ENCODE data around the gene MMP23B. TPM values are rescaled to one million over a fixed set of nuclear protein-coding genes. Genes with fewer than 3 reads are reported as not detected.
A peak's percentile ranks its signal among the peaks of the same experiment; 100 is the strongest.
"Not testable (repeated sequence)": the region's sequence is repeated elsewhere in the genome, so short reads cannot be mapped to it uniquely, and the experiment has no call there.

Gene MMP23B
- total and polyA plus RNA-seq, 2 donors from 2014 or later, result 4.0 to 7.1 TPM

DNA sequence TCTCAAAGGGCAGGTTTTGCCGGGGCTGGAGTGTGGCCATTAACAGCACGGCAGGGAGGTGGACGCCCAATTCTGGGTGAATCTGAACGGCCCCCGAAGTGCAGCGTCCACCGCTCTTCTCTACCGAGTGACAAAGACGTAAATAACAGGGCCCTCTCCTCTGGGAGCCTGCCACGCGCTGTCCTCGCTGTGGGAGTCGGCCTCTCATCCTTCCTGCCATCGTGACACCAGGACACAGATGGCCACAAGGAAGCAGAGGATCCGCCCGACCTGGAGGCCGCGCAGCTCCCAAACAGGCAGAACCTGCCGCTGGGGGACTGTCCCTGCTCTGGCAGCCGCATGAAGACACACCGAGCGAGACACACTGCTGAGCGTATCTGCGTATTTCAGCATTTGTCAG is 38.9 kb downstream of the MMP23B start:
- Histone ChIP-seq H3K9me3 (ENCODE audit: control insufficient read depth in 2 of 3, insufficient read depth in 1 of 3, low read length in 3 of 3) (no peaks in the 10 kb centered on the region), H3K4me1 (ENCODE audit: control insufficient read depth in 2 of 3, insufficient read depth in 2 of 3, low read depth in 1 of 3, low read length in 3 of 3) (no peaks in the 10 kb centered on the region), H3K36me3 (ENCODE audit: control insufficient read depth in 2 of 3, insufficient read depth in 3 of 3, low read length in 3 of 3) (peaks cover 2 to 18% (median 3%) of the 10 kb centered on the region in 3 donors), H3K4me3 (ENCODE audit: low read length in 3 of 3) (no peak overlapping the region), H3K27ac (ENCODE audit: low read depth in 2 of 2, low read length in 2 of 2) (no peak overlapping the region), H3K9ac (ENCODE audit: low read length in 3 of 3) (no peak overlapping the region), H3K27me3 (ENCODE audit: control insufficient read depth, insufficient read depth, low read length) (no peaks in the 10 kb centered on the region)
- intact Hi-C loops (cut with DNase I), result no loop called here
- TF ChIP-seq, protein P1, sequence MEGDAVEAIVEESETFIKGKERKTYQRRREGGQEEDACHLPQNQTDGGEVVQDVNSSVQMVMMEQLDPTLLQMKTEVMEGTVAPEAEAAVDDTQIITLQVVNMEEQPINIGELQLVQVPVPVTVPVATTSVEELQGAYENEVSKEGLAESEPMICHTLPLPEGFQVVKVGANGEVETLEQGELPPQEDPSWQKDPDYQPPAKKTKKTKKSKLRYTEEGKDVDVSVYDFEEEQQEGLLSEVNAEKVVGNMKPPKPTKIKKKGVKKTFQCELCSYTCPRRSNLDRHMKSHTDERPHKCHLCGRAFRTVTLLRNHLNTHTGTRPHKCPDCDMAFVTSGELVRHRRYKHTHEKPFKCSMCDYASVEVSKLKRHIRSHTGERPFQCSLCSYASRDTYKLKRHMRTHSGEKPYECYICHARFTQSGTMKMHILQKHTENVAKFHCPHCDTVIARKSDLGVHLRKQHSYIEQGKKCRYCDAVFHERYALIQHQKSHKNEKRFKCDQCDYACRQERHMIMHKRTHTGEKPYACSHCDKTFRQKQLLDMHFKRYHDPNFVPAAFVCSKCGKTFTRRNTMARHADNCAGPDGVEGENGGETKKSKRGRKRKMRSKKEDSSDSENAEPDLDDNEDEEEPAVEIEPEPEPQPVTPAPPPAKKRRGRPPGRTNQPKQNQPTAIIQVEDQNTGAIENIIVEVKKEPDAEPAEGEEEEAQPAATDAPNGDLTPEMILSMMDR (IDR thresholded peaks at IDR 0.05; ENCODE audit: borderline replicate concordance, extremely low read depth, insufficient read depth), result no peak
- DNase-seq (peak in 1 of 5 donors; percentile 73), FAIRE-seq (no peak)

DNA sequence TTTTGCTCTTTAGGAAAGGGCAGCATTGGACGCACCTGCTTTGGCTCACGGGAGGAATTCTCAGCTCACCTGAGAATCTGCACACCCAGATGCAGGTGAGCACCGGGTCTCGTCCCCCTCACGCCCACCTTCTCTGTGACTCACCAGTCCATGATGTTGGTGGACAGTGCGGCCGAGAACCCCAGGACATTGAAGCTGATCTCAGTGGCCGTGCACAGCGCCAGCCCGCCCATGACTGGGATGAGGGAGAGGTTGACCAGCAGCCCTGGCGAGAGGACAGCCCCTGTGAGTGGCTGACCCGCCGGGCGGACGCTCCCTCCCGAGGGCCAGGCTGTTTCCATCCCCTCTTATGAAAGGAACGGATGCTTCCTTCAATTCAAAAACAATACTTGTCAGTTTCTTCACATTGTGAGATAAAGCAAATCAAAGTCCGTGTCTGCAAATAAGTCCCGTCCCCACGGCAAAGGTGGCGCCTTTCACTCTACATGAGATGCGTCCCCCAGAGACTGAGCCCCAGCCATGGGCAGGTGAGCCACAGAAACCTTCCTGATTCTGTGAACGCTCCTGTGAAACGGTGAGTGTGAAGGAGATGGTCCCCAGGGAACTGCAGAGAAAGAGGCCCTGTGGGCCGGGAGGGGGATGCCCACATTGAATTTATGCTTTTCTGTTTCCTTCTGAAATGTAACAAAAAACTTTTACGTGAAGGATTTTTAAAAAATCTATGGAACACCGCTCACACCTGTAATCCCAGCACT is 39.6 kb downstream of the MMP23B start:
- no peak for FAIRE-seq
- TF ChIP-seq, protein P1 (IDR thresholded peaks at IDR 0.05; ENCODE audit: borderline replicate concordance, extremely low read depth, insufficient read depth), result no peak

DNA sequence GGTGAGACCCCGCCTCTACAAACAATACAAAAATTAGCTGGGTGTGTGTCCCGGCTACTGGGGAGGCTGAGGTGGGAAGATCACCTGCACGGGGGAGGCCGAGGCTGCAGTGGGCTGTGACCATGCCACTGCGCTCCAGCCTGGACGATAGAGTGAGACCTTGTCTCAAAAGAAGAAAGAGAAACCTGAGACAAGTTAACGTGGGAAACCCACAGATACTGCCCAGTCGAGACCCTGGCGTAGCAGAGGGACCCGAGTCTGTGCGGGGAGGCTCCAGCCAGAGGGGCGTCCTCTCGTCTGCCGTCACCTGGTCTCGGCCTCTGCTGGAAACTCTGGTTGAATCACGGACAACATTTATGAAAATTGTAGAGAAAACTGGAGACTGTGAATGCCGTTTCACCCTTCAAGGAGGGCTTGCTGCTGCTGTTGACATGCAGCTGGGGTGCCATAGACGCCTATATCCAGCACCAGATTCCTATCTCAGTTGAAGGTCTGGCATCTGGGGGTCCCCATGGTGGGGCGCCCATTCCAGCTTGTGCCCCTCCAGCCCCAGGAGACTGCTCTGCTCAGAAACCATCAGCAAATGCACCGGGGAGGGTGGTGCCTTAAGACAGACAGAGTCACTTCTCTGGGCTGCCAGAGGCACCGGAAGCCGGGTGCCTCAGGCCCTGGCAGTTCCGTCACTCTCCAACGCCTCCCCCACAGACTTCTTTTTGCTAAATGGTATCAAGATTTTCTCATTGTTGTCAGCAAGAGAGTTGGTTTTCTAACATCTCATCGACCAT is 40.4 kb downstream of the MMP23B start:
- Histone ChIP-seq H3K9ac (ENCODE audit: low read length in 3 of 3) (no peak overlapping the region), H3K4me1 (ENCODE audit: control insufficient read depth in 2 of 3, insufficient read depth in 2 of 3, low read depth in 1 of 3, low read length in 3 of 3) (no peaks in the 10 kb centered on the region), H3K4me3 (ENCODE audit: low read length in 3 of 3) (no peak overlapping the region), H3K27ac (ENCODE audit: low read depth in 2 of 2, low read length in 2 of 2) (no peak overlapping the region), H3K27me3 (ENCODE audit: control insufficient read depth, insufficient read depth, low read length) (no peaks in the 10 kb centered on the region), H3K36me3 (ENCODE audit: control insufficient read depth in 2 of 3, insufficient read depth in 3 of 3, low read length in 3 of 3) (peaks cover 2 to 13% (median 3%) of the 10 kb centered on the region in 3 donors), H3K9me3 (ENCODE audit: control insufficient read depth in 2 of 3, insufficient read depth in 1 of 3, low read length in 3 of 3) (no peaks in the 10 kb centered on the region)
- TF ChIP-seq, protein P1 (IDR thresholded peaks at IDR 0.05; ENCODE audit: borderline replicate concordance, extremely low read depth, insufficient read depth), result no peak
- DNase-seq, result peak in 1 of 5 donors; percentile 45
- FAIRE-seq, result no peak
- intact Hi-C loops (cut with DNase I), result no loop called here

More for the DNA sequence above, 39.6 kb downstream of the MMP23B start:
- no peak overlapping the region for H3K9ac ChIP-seq (ENCODE audit: low read length in 3 of 3)
- H3K9me3 ChIP-seq (ENCODE audit: control insufficient read depth in 2 of 3, insufficient read depth in 1 of 3, low read length in 3 of 3), result no peaks in the 10 kb centered on the region
- intact Hi-C loops (cut with DNase I), result no loop called here
- H3K27ac ChIP-seq (ENCODE audit: low read depth in 2 of 2, low read length in 2 of 2), result no peak overlapping the region
- no peaks in the 10 kb centered on the region for H3K4me1 ChIP-seq (ENCODE audit: control insufficient read depth in 2 of 3, insufficient read depth in 2 of 3, low read depth in 1 of 3, low read length in 3 of 3)
- no peaks in the 10 kb centered on the region for H3K27me3 ChIP-seq (ENCODE audit: control insufficient read depth, insufficient read depth, low read length)
- DNase-seq, result peak in 1 of 5 donors; percentile 72
- H3K36me3 ChIP-seq (ENCODE audit: control insufficient read depth in 2 of 3, insufficient read depth in 3 of 3, low read length in 3 of 3), result peaks cover 2 to 13% (median 3%) of the 10 kb centered on the region in 3 donors
- no peak overlapping the region for H3K4me3 ChIP-seq (ENCODE audit: low read length in 3 of 3)

DNA sequence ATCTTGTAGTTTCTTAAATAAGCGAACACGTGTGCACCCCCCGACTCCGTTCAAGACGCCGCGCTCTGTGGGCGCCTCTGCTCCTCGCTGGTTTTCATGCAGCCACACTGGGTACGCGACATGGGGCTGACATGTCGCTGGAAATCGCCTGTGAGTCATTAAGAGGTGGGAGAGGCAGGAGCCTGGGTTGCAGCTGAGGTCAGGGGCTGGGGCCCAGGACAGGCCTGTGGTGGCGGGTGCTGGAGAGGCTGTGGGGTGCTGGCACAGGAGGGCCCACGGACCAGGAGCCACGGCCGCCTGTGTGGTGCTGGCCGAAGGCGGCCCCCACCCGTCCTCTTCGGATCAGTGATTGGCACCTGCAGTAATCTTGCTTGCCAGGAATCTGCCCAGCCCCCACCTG is 42.8 kb downstream of the MMP23B start:
- FAIRE-seq; H3K9me3 ChIP-seq (ENCODE audit: control insufficient read depth in 2 of 3, insufficient read depth in 1 of 3, low read length in 3 of 3); H3K27ac ChIP-seq (ENCODE audit: low read depth in 2 of 2, low read length in 2 of 2); H3K9ac ChIP-seq (ENCODE audit: low read length in 3 of 3); intact Hi-C loops (cut with DNase I); H3K27me3 ChIP-seq (ENCODE audit: control insufficient read depth, insufficient read depth, low read length); H3K4me3 ChIP-seq (ENCODE audit: low read length in 3 of 3): not testable (repeated sequence)
- DNase-seq, result peak in 1 of 5 donors; percentile 66
- Histone ChIP-seq H3K36me3 (ENCODE audit: control insufficient read depth in 2 of 3, insufficient read depth in 3 of 3, low read length in 3 of 3) (peaks cover 2 to 13% (median 3%) of the 10 kb centered on the region in 3 donors), H3K4me1 (ENCODE audit: control insufficient read depth in 2 of 3, insufficient read depth in 2 of 3, low read depth in 1 of 3, low read length in 3 of 3) (peaks cover 0 to 16% (median 0%) of the 10 kb centered on the region in 3 donors)

DNA sequence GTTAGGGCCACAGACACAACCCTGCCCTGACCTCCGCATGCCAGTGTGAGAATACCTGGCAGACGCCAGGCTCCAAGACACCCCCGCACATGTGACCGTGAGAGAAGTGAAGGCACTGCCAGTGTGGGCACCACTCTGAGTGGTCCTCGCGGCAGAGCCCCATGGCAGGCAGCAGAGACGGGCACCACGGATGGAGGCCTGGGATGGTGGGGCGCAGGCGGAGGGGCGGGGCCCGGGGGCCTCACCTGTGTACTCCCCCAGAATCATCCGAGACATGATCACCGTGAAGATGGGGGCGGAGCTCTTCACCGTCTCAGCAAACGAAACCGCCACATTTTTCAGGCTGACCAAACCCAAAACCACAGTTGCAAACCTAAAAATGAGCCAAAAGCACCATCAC is 43.2 kb downstream of the MMP23B start:
- H3K27ac ChIP-seq (ENCODE audit: low read depth in 2 of 2, low read length in 2 of 2); H3K9ac ChIP-seq (ENCODE audit: low read length in 3 of 3); H3K9me3 ChIP-seq (ENCODE audit: control insufficient read depth in 2 of 3, insufficient read depth in 1 of 3, low read length in 3 of 3); FAIRE-seq; H3K27me3 ChIP-seq (ENCODE audit: control insufficient read depth, insufficient read depth, low read length); intact Hi-C loops (cut with DNase I); DNase-seq; H3K4me3 ChIP-seq (ENCODE audit: low read length in 3 of 3): not testable (repeated sequence)
- peaks cover 0 to 16% (median 0%) of the 10 kb centered on the region in 3 donors for H3K4me1 ChIP-seq (ENCODE audit: control insufficient read depth in 2 of 3, insufficient read depth in 2 of 3, low read depth in 1 of 3, low read length in 3 of 3)
- H3K36me3 ChIP-seq (ENCODE audit: control insufficient read depth in 2 of 3, insufficient read depth in 3 of 3, low read length in 3 of 3), result peaks cover 2 to 13% (median 3%) of the 10 kb centered on the region in 3 donors

Data from kidney (tissue), 14 donors.